Measurements from ENCODE around the gene NSUN3.

NSUN3 gene

GRCh38 chr3:94137377-94137776, 74.5 kb downstream of the NSUN3 start:
- Histone ChIP-seq H3K4me3 (ENCODE audit: low read depth, low read length) (no peak overlapping the region), H3K9ac (ENCODE audit: low read depth, low read length) (no peak overlapping the region), H3K36me3 (ENCODE audit: control insufficient read depth, insufficient read depth, low read length) (no peaks in the 10 kb centered on the region), H3K4me1 (ENCODE audit: control insufficient read depth, insufficient read depth, low read length) (peaks cover 3% of the 10 kb centered on the region), H3K27me3 (ENCODE audit: control insufficient read depth, insufficient read depth, low read length) (no peaks in the 10 kb centered on the region), H3K9me3 (ENCODE audit: control insufficient read depth, insufficient read depth, low read length) (no peaks in the 10 kb centered on the region)

- Histone ChIP-seq H3K4me3 (ENCODE audit: low read depth, low read length) (no peak overlapping the region), H3K4me1 (ENCODE audit: control insufficient read depth, insufficient read depth, low read length) (peaks cover 8% of the 10 kb centered on the region), H3K36me3 (ENCODE audit: control insufficient read depth, insufficient read depth, low read length) (no peaks in the 10 kb centered on the region), H3K9ac (ENCODE audit: low read depth, low read length) (no peak overlapping the region), H3K27me3 (ENCODE audit: control insufficient read depth, insufficient read depth, low read length) (no peaks in the 10 kb centered on the region), H3K9me3 (ENCODE audit: control insufficient read depth, insufficient read depth, low read length) (no peaks in the 10 kb centered on the region)
These were observed 83.6 kb downstream of the NSUN3 start for GRCh38 chr3:94146455-94146854.

GRCh38 chr3:94147012-94147411, 84.2 kb downstream of the NSUN3 start:
- Histone ChIP-seq H3K36me3 (ENCODE audit: control insufficient read depth, insufficient read depth, low read length) (no peaks in the 10 kb centered on the region), H3K27me3 (ENCODE audit: control insufficient read depth, insufficient read depth, low read length) (no peaks in the 10 kb centered on the region), H3K9me3 (ENCODE audit: control insufficient read depth, insufficient read depth, low read length) (no peaks in the 10 kb centered on the region), H3K4me3 (ENCODE audit: low read depth, low read length) (no peak overlapping the region), H3K9ac (ENCODE audit: low read depth, low read length) (no peak overlapping the region), H3K4me1 (ENCODE audit: control insufficient read depth, insufficient read depth, low read length) (peaks cover 8% of the 10 kb centered on the region)

- no peaks in the 10 kb centered on the region for H3K9me3 ChIP-seq (ENCODE audit: control insufficient read depth, insufficient read depth, low read length)
- peaks cover 8% of the 10 kb centered on the region for H3K4me1 ChIP-seq (ENCODE audit: control insufficient read depth, insufficient read depth, low read length)
- no peak overlapping the region for H3K9ac ChIP-seq (ENCODE audit: low read depth, low read length)
- H3K36me3 ChIP-seq (ENCODE audit: control insufficient read depth, insufficient read depth, low read length): no peaks in the 10 kb centered on the region
- H3K27me3 ChIP-seq (ENCODE audit: control insufficient read depth, insufficient read depth, low read length): no peaks in the 10 kb centered on the region
- no peak overlapping the region for H3K4me3 ChIP-seq (ENCODE audit: low read depth, low read length)
These were observed 87.3 kb downstream of the NSUN3 start for GRCh38 chr3:94150113-94150512.

- no peaks in the 10 kb centered on the region for H3K9me3 ChIP-seq (ENCODE audit: control insufficient read depth, insufficient read depth, low read length)
- H3K27me3 ChIP-seq (ENCODE audit: control insufficient read depth, insufficient read depth, low read length): no peaks in the 10 kb centered on the region
- no peak overlapping the region for H3K9ac ChIP-seq (ENCODE audit: low read depth, low read length)
- H3K4me1 ChIP-seq (ENCODE audit: control insufficient read depth, insufficient read depth, low read length): no peaks in the 10 kb centered on the region
- no peak overlapping the region for H3K4me3 ChIP-seq (ENCODE audit: low read depth, low read length)
- H3K36me3 ChIP-seq (ENCODE audit: control insufficient read depth, insufficient read depth, low read length): no peaks in the 10 kb centered on the region
These were observed 93.8 kb downstream of the NSUN3 start for GRCh38 chr3:94156626-94157025.

- H3K9me3 ChIP-seq (ENCODE audit: control insufficient read depth, insufficient read depth, low read length): no peaks in the 10 kb centered on the region
- no peaks in the 10 kb centered on the region for H3K36me3 ChIP-seq (ENCODE audit: control insufficient read depth, insufficient read depth, low read length)
- no peaks in the 10 kb centered on the region for H3K27me3 ChIP-seq (ENCODE audit: control insufficient read depth, insufficient read depth, low read length)
- no peak overlapping the region for H3K9ac ChIP-seq (ENCODE audit: low read depth, low read length)
- H3K4me3 ChIP-seq (ENCODE audit: low read depth, low read length): no peak overlapping the region
- H3K4me1 ChIP-seq (ENCODE audit: control insufficient read depth, insufficient read depth, low read length): no peaks in the 10 kb centered on the region
These were observed 95.7 kb downstream of the NSUN3 start for GRCh38 chr3:94158512-94158911.

- Histone ChIP-seq H3K36me3 (ENCODE audit: control insufficient read depth, insufficient read depth, low read length) (no peaks in the 10 kb centered on the region), H3K9me3 (ENCODE audit: control insufficient read depth, insufficient read depth, low read length) (no peaks in the 10 kb centered on the region), H3K4me1 (ENCODE audit: control insufficient read depth, insufficient read depth, low read length) (no peaks in the 10 kb centered on the region), H3K4me3 (ENCODE audit: low read depth, low read length) (no peak overlapping the region), H3K27me3 (ENCODE audit: control insufficient read depth, insufficient read depth, low read length) (no peaks in the 10 kb centered on the region), H3K9ac (ENCODE audit: low read depth, low read length) (no peak overlapping the region)
These were observed 96.4 kb downstream of the NSUN3 start for GRCh38 chr3:94159062-94159828.

GRCh38 chr3:94162700-94163099, 99.8 kb downstream of the NSUN3 start:
- Histone ChIP-seq H3K9ac (ENCODE audit: low read depth, low read length) (no peak overlapping the region), H3K36me3 (ENCODE audit: control insufficient read depth, insufficient read depth, low read length) (no peaks in the 10 kb centered on the region), H3K4me3 (ENCODE audit: low read depth, low read length) (no peak overlapping the region), H3K4me1 (ENCODE audit: control insufficient read depth, insufficient read depth, low read length) (no peaks in the 10 kb centered on the region), H3K9me3 (ENCODE audit: control insufficient read depth, insufficient read depth, low read length) (no peaks in the 10 kb centered on the region), H3K27me3 (ENCODE audit: control insufficient read depth, insufficient read depth, low read length) (no peaks in the 10 kb centered on the region)

- H3K36me3 ChIP-seq (ENCODE audit: control insufficient read depth, insufficient read depth, low read length): no peaks in the 10 kb centered on the region
- H3K4me3 ChIP-seq (ENCODE audit: low read depth, low read length): no peak overlapping the region
- H3K27me3 ChIP-seq (ENCODE audit: control insufficient read depth, insufficient read depth, low read length): no peaks in the 10 kb centered on the region
- no peaks in the 10 kb centered on the region for H3K9me3 ChIP-seq (ENCODE audit: control insufficient read depth, insufficient read depth, low read length)
- no peak overlapping the region for H3K9ac ChIP-seq (ENCODE audit: low read depth, low read length)
- no peaks in the 10 kb centered on the region for H3K4me1 ChIP-seq (ENCODE audit: control insufficient read depth, insufficient read depth, low read length)
These were observed 104.5 kb downstream of the NSUN3 start for GRCh38 chr3:94167346-94167745.

- Histone ChIP-seq H3K9ac (ENCODE audit: low read depth, low read length) (no peak overlapping the region), H3K27me3 (ENCODE audit: control insufficient read depth, insufficient read depth, low read length) (no peaks in the 10 kb centered on the region), H3K9me3 (ENCODE audit: control insufficient read depth, insufficient read depth, low read length) (no peaks in the 10 kb centered on the region), H3K4me3 (ENCODE audit: low read depth, low read length) (no peak overlapping the region), H3K4me1 (ENCODE audit: control insufficient read depth, insufficient read depth, low read length) (no peaks in the 10 kb centered on the region), H3K36me3 (ENCODE audit: control insufficient read depth, insufficient read depth, low read length) (no peaks in the 10 kb centered on the region)
These were observed 104.9 kb downstream of the NSUN3 start for GRCh38 chr3:94167796-94168195.

GRCh38 chr3:94171954-94172353, 109.1 kb downstream of the NSUN3 start:
- Histone ChIP-seq H3K27me3 (ENCODE audit: control insufficient read depth, insufficient read depth, low read length) (no peaks in the 10 kb centered on the region), H3K9me3 (ENCODE audit: control insufficient read depth, insufficient read depth, low read length) (no peaks in the 10 kb centered on the region), H3K4me1 (ENCODE audit: control insufficient read depth, insufficient read depth, low read length) (no peaks in the 10 kb centered on the region), H3K36me3 (ENCODE audit: control insufficient read depth, insufficient read depth, low read length) (no peaks in the 10 kb centered on the region), H3K9ac (ENCODE audit: low read depth, low read length) (no peak overlapping the region), H3K4me3 (ENCODE audit: low read depth, low read length) (no peak overlapping the region)

- no peaks in the 10 kb centered on the region for H3K9me3 ChIP-seq (ENCODE audit: control insufficient read depth, insufficient read depth, low read length)
- no peaks in the 10 kb centered on the region for H3K36me3 ChIP-seq (ENCODE audit: control insufficient read depth, insufficient read depth, low read length)
- no peaks in the 10 kb centered on the region for H3K27me3 ChIP-seq (ENCODE audit: control insufficient read depth, insufficient read depth, low read length)
- no peaks in the 10 kb centered on the region for H3K4me1 ChIP-seq (ENCODE audit: control insufficient read depth, insufficient read depth, low read length)
- no peak overlapping the region for H3K9ac ChIP-seq (ENCODE audit: low read depth, low read length)
- no peak overlapping the region for H3K4me3 ChIP-seq (ENCODE audit: low read depth, low read length)
These were observed 109.9 kb downstream of the NSUN3 start for GRCh38 chr3:94172695-94173310.
